ENCODE data around the gene EIF4ENIF1. TPM values are rescaled to one million over a fixed set of nuclear protein-coding genes. Genes with fewer than 3 reads are reported as not detected.

The EIF4ENIF1 gene
- total and polyA plus RNA-seq, 2 donors (not counting 3 experiments of a cell fraction or from before 2014, with no cell fraction given): 22.8 to 38.7 TPM

DNA sequence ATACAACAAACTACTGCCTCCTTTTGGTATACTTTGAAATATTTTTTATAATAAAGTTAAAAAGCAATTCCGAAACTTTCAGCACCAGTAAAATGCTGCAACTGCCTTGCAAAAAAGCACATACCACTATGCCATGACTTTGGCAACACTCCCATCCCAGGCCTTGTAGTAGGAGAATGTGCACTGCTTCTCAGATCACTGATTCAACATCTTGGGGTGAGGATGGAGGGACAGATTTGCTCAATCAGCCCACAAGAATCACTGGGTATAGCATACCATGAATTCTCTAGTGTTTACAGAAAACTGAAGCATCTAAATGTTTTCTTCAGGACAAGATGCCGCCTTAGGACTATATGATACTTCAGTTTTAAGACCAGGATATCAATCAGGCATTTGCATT lies 14.9 kb downstream of the EIF4ENIF1 start:
- dilution Hi-C loops (cut with MboI; ENCODE audit: extremely low pct_ligation_motif_present, low sequenced_read_pairs): no loop called here
- H3K9ac ChIP-seq (replicated peaks; ENCODE audit: extremely low read depth, insufficient read depth, low read length): no peak overlapping the region
- POLR2A ChIA-PET: no interaction called here

More for the DNA sequence above, 14.9 kb downstream of the EIF4ENIF1 start:
- peaks cover 2% of the 10 kb centered on the region for H4K20me1 ChIP-seq (replicated peaks; ENCODE audit: control insufficient read depth, extremely low read depth, insufficient read depth, low read length)
- BruUV-seq (replicated peaks): no TSS peak
- TF ChIP-seq EZH2 (IDR thresholded peaks at IDR 0.05; ENCODE audit: borderline replicate concordance, low read depth, low read length, severe bottlenecking) (no peak), FOS (IDR thresholded peaks at IDR 0.05; ENCODE audit: borderline replicate concordance, insufficient read depth, low read length) (no peak), POLR2A (IDR thresholded peaks at IDR 0.05; ENCODE audit: low read depth, low read length) (no peak), GATA2 (IDR thresholded peaks at IDR 0.05; ENCODE audit: insufficient read depth, insufficient read length, low read depth, low read length) (no peak), JUN (IDR thresholded peaks at IDR 0.05; ENCODE audit: borderline replicate concordance, insufficient read depth, insufficient read length, low read depth) (no peak), CTCF (IDR thresholded peaks at IDR 0.05; ENCODE audit: extremely low read depth in 1 of 2, insufficient read depth in 1 of 2, low read depth in 1 of 2, low read length in 2 of 2) (no peak), POLR2AphosphoS5 (IDR thresholded peaks at IDR 0.05; ENCODE audit: insufficient read depth, low read depth, low read length) (no peak), MYC (IDR thresholded peaks at IDR 0.05; ENCODE audit: low read depth, low read length) (no peak)
- TF ChIP-seq, protein P1, sequence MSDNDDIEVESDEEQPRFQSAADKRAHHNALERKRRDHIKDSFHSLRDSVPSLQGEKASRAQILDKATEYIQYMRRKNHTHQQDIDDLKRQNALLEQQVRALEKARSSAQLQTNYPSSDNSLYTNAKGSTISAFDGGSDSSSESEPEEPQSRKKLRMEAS (IDR thresholded peaks at IDR 0.05; ENCODE audit: insufficient read depth, insufficient read length): no peak
- CTCF ChIA-PET: no interaction called here
- H3K4me2 ChIP-seq (ENCODE audit: insufficient read depth, low read length): no peak overlapping the region
- H3K27ac ChIP-seq (ENCODE audit: insufficient read depth, low read depth, low read length): no peak overlapping the region
- peaks cover 2% of the 10 kb centered on the region in 2 experiments for H3K36me3 ChIP-seq (ENCODE audit: control insufficient read depth in 2 of 2, extremely low read depth in 1 of 2, insufficient read depth in 2 of 2, low read length in 2 of 2)
- intact Hi-C loops (cut with micrococcal nuclease): no loop called here
- H3K4me1 ChIP-seq (ENCODE audit: control insufficient read depth, extremely low read depth, insufficient read depth, low read length): no peaks in the 10 kb centered on the region
- H2AFZ ChIP-seq (ENCODE audit: low read depth, low read length): no peak overlapping the region
- H3K4me3 ChIP-seq (replicated peaks in 1 of 3; ENCODE audit: insufficient read depth in 1 of 3, low read depth in 1 of 3, low read length in 3 of 3): no peak overlapping the region
- FAIRE-seq (no peak), DNase-seq (ENCODE audit: low read depth, low spot score) (no peak)
- H3K9me1 ChIP-seq (replicated peaks; ENCODE audit: control insufficient read depth, extremely low read depth, insufficient read depth, low read length): no peaks in the 10 kb centered on the region
- H3K79me2 ChIP-seq (ENCODE audit: control insufficient read depth, insufficient read depth, low read length): peaks cover 64% of the 10 kb centered on the region
- no peaks in the 10 kb centered on the region for H3K27me3 ChIP-seq (ENCODE audit: control insufficient read depth in 2 of 2, insufficient read depth in 2 of 2, low read length in 2 of 2)
- H3K9me3 ChIP-seq (replicated peaks; ENCODE audit: control insufficient read depth, insufficient read depth, low read length): no peaks in the 10 kb centered on the region
